Ovary (tissue), 9 donors: ENCODE results near the gene ACAT1. TPM values are rescaled to one million over a fixed set of nuclear protein-coding genes. Genes with fewer than 3 reads are reported as not detected.
"Not testable (repeated sequence)": the region's sequence is repeated elsewhere in the genome, so short reads cannot be mapped to it uniquely, and the experiment has no call there.

Experiments used
- DNase-seq, 5 donors: peaks; one replicate each; pipeline ENCODE4 v3.0.0-alpha.2; 2019 to 2020
- H3K27ac ChIP-seq, 2 donors: fragments of 200-600 bp; one replicate each; pipeline versions ENCODE4 v1.5.1 to v1.8.0; 2019 to 2022
- H3K27me3 ChIP-seq: fragments of 200-600 bp; one replicate; pipeline ENCODE4 v1.8.0; 2022
- H3K36me3 ChIP-seq: fragments of 200-600 bp; sonication (generic); one replicate; pipeline ENCODE4 v1.5.1; 2019
- H3K4me1 ChIP-seq: one replicate; pipeline ENCODE4 v1.8.1; 2013; ENCODE audit warnings: mild to moderate bottlenecking, moderate library complexity; ENCODE audit not compliant: insufficient read depth
- H3K4me3 ChIP-seq: fragments of 200-600 bp; sonication (generic); one replicate; pipeline ENCODE4 v1.5.1; 2017
- H3K9me3 ChIP-seq, 2 donors: fragments of 200-600 bp in 1 of 2; sonication (generic) in 1 of 2; one replicate each; pipeline versions ENCODE4 v1.5.1 to v1.8.1; 2013 to 2019; ENCODE audit warnings: mild to moderate bottlenecking in 1 of 2, moderate library complexity in 1 of 2
- CTCF ChIP-seq, 3 donors: fragments of 450-650 bp in 2 of 3; fragments of 200-600 bp in 1 of 3; IDR thresholded peaks; one replicate each; pipeline versions ENCODE4 v1.5.1 to v1.8.0; 2016 to 2022; ENCODE audit warnings: antibody characterized with exemption in 3 of 3, mild to moderate bottlenecking in 1 of 3
- EP300 ChIP-seq: sonication (generic); formaldehyde crosslinking; IDR thresholded peaks from one replicate; pipeline ENCODE4 v1.6.1; 2017; ENCODE audit warnings: antibody characterized with exemption
- POLR2A ChIP-seq: fragments of 450-650 bp; IDR thresholded peaks from one replicate; pipeline ENCODE4 v1.6.1; 2017; ENCODE audit warnings: antibody characterized with exemption, mild to moderate bottlenecking, moderate library complexity
- WGBS, 3 donors: extraction: QIAGEN DNeasy Blood & Tissue Kit in 1 of 3; methylation state at CpG; one replicate each; pipeline versions ENCODE4 v1.1.5 to v1.1.7; 2013 to 2017; 5-methylcytosine and 5-hydroxymethylcytosine counted together
- intact Hi-C, 4 donors: fragments of 100-400 bp; cut with DNase I; formaldehyde crosslinking; loops; one replicate each; pipeline versions ENCODE4 v1.11.0 to v1.15.1; 2022 to 2023
- polyA plus RNA-seq, 2 donors: library from polyadenylated mRNA; stranded (reverse); fragments of 200-250 nt in 1 of 2; fragments of 350-450 nt in 1 of 2; fragmentation: Illumina TruSeq in 1 of 2; extraction: RNeasy Lipid Tissue Mini Kit (QIAGEN cat#74804) in 1 of 2; gene quantifications; one replicate each; pipeline ENCODE4 v1.2.3, GENCODE V29; 2013 to 2014
- total RNA-seq, 7 donors: library from RNA; depleted of rRNA in 2 of 7; stranded (reverse); fragments of >200 nt in 2 of 7; fragmentation: NEBNext Ultra II Directional in 3 of 7; extraction: Animal tissue kit (Norgen Biotek cat#: 25700) in 3 of 7; gene quantifications; one replicate each; pipeline versions ENCODE4 v1.1.0 to v1.2.4, GENCODE V29; 2016 to 2023
- donor health status: DM: no; HTN: no; CAD: no; lungs with moderate emphysema.
- donor health status: DM: no; HTN: no; CAD: no.
- donor health status: Bipolar disorder and iron deficiency.
- donor health status: DM: yes; HTN: yes; CAD: no.
- donor health status: DM: no; HTN: no; CAD: no.
- donor health status: DM: yes; HTN: yes; CAD: no.

The ACAT1 gene
- total and polyA plus RNA-seq, 9 donors = 50.0 to 111 (median 74.6) TPM

- H3K27ac ChIP-seq = no peak overlapping the region
- TF ChIP-seq POLR2A = no peak
- no peak for TF ChIP-seq EP300
- no peak for TF ChIP-seq CTCF (IDR thresholded peaks at IDR 0.05)
- intact Hi-C loops = no loop called here
- H3K4me1 ChIP-seq = no peaks in the 10 kb centered on the region
- no peaks in the 10 kb centered on the region for H3K36me3 ChIP-seq
- WGBS, 3 donors = 28 to 51% (median 29%) methylated on average over 2 of the region's 2 CpGs
- H3K27me3 ChIP-seq = no peaks in the 10 kb centered on the region
- DNase-seq = no peak
- no peaks in the 10 kb centered on the region for H3K9me3 ChIP-seq
- H3K4me3 ChIP-seq = no peak overlapping the region
Observed at GRCh38 chr11:108154591-108154990, 33.2 kb downstream of the ACAT1 start.

- intact Hi-C loops = no loop called here
- H3K27me3 ChIP-seq = no peaks in the 10 kb centered on the region
- H3K9me3 ChIP-seq = no peaks in the 10 kb centered on the region
- H3K27ac ChIP-seq = no peak overlapping the region
- WGBS, 3 donors = 89 to 90% (median 90%) methylated on average over 5 of the region's 5 CpGs
- no peaks in the 10 kb centered on the region for H3K4me1 ChIP-seq
- DNase-seq = no peak
- no peak overlapping the region for H3K4me3 ChIP-seq
- TF ChIP-seq EP300 = no peak
- no peak for TF ChIP-seq POLR2A
- TF ChIP-seq CTCF (IDR thresholded peaks at IDR 0.05) = no peak
- no peaks in the 10 kb centered on the region for H3K36me3 ChIP-seq
Observed at GRCh38 chr11:108160970-108161566, 39.7 kb downstream of the ACAT1 start.

GRCh38 chr11:108162878-108163277 lies 41.5 kb downstream of the ACAT1 start:
- H3K27ac ChIP-seq, H3K4me3 ChIP-seq, H3K27me3 ChIP-seq, H3K36me3 ChIP-seq, DNase-seq, H3K9me3 ChIP-seq, intact Hi-C loops, H3K4me1 ChIP-seq: not testable (repeated sequence)
- 81 to 90% (median 86%) methylated on average over 6 of the region's 6 CpGs for WGBS, 3 donors

GRCh38 chr11:108167624-108168023 lies 46.3 kb downstream of the ACAT1 start:
- no peaks in the 10 kb centered on the region for H3K4me1 ChIP-seq
- intact Hi-C loops = no loop called here
- no peak overlapping the region for H3K27ac ChIP-seq
- TF ChIP-seq POLR2A = no peak
- no peak for TF ChIP-seq EP300
- TF ChIP-seq CTCF (IDR thresholded peaks at IDR 0.05) = no peak
- no peak overlapping the region for H3K4me3 ChIP-seq
- no peaks in the 10 kb centered on the region for H3K36me3 ChIP-seq
- H3K9me3 ChIP-seq = no peaks in the 10 kb centered on the region
- H3K27me3 ChIP-seq = no peaks in the 10 kb centered on the region
- DNase-seq = no peak

- no peaks in the 10 kb centered on the region for H3K27me3 ChIP-seq
- intact Hi-C loops = no loop called here
- no peaks in the 10 kb centered on the region for H3K36me3 ChIP-seq
- H3K4me3 ChIP-seq = no peak overlapping the region
- H3K27ac ChIP-seq = no peak overlapping the region
- H3K9me3 ChIP-seq = no peaks in the 10 kb centered on the region
- 34 to 47% (median 40%) methylated on average over 2 of the region's 2 CpGs for WGBS, 3 donors
- DNase-seq = no peak
- no peaks in the 10 kb centered on the region for H3K4me1 ChIP-seq
- TF ChIP-seq EP300 (no peak), CTCF (IDR thresholded peaks at IDR 0.05) (no peak), POLR2A (no peak)
Observed at GRCh38 chr11:108170184-108170583, 48.8 kb downstream of the ACAT1 start.
